Fibroblast of lung (primary cell): ENCODE results near the gene TENM3.

ENCODE experiments used
- EZH2 ChIP-seq: IDR thresholded peaks from 2 replicates; pipeline ENCODE4 v1.5.1; 2012; ENCODE audit warnings: low read length, control low read depth, mild to moderate bottlenecking; ENCODE audit errors: missing control alignments
- TF ChIP-seq, protein P1 (sequence below), 2 donors: IDR thresholded peaks in 1 of 2; conservative IDR thresholded peaks in 1 of 2; 1 replicate in 1 of 2; 2 replicates in 1 of 2; pipeline ENCODE4 v1.5.1; 2011 to 2012; ENCODE audit warnings: low read length in 2 of 2, control low read depth in 1 of 2, inconsistent platforms in 1 of 2, low read depth in 1 of 2, mild to moderate bottlenecking in 1 of 2

DNA sequence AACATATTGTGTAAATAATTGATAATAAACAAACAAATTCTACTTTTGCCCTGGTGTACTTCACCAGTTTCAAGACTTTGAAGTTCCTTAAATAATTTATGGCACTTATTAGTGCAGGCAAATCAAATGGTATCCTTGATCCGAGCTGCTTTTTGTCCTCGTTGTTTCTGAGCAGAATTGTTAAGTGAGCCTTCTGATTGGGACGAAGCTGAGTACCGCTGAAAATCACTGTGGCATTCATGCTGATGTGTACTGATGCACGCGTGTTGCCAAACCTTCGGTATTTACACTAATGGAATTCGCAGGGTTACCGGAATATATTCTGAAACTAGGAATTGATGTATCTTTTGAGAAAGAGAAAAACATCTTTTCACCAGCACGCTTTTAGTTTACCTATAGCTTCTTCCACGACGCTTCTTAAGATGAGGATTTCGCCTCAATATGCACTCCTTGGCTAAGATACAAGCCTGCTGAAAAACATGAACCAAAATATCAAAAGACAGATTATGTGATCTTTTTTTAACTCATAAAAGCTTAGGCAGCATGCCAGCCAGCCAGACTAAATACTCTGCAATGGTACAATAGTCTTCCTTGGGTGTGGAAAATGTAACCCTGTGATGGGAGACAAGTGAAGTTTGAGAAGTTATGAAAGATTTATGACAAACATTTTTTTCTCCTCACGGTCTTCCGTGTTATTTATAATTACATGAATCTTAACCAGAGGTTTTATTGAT lies 48.9 kb upstream of the TENM3 start:
- TF ChIP-seq, protein P1, sequence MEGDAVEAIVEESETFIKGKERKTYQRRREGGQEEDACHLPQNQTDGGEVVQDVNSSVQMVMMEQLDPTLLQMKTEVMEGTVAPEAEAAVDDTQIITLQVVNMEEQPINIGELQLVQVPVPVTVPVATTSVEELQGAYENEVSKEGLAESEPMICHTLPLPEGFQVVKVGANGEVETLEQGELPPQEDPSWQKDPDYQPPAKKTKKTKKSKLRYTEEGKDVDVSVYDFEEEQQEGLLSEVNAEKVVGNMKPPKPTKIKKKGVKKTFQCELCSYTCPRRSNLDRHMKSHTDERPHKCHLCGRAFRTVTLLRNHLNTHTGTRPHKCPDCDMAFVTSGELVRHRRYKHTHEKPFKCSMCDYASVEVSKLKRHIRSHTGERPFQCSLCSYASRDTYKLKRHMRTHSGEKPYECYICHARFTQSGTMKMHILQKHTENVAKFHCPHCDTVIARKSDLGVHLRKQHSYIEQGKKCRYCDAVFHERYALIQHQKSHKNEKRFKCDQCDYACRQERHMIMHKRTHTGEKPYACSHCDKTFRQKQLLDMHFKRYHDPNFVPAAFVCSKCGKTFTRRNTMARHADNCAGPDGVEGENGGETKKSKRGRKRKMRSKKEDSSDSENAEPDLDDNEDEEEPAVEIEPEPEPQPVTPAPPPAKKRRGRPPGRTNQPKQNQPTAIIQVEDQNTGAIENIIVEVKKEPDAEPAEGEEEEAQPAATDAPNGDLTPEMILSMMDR (conservative IDR thresholded peaks at IDR 0.05 in 1 of 2, IDR thresholded peaks at IDR 0.05 in 1 of 2; ENCODE audit: low read depth in 1 of 2, low read length in 2 of 2) = no peak
- no peak for TF ChIP-seq EZH2
